K562 (cell line): Measurements from ENCODE around the gene MEX3C. TPM values are rescaled to one million over a fixed set of nuclear protein-coding genes. Genes with fewer than 3 reads are reported as not detected.

Experiments used
- ATAC-seq: fragments of 200-7000 bp; cut with Tn5 transposase; 3 replicates; pipeline ENCODE4 v1.9.1; 2020; ENCODE audit warnings: moderate library complexity
- BruUV-seq: library from RNA; stranded (reverse); fragments of 400-500 nt; replicated peaks from 2 replicates; lab custom pipeline; 2021; lab: Mats Ljungman, UMichigan
- CTCF ChIA-PET: fragments of 300-600 bp; formaldehyde crosslinking; extraction: SDS; loops from one replicate; lab custom pipeline; 2021; ENCODE audit warnings: low intra/inter-chr PET ratio; lab: Yijun Ruan, JAX
- POLR2A ChIA-PET: fragments of 300-600, 350-650 bp; sonication (Branson Sonifier 250); formaldehyde crosslinking; extraction: SDS; loops from one replicate; lab custom pipeline; 2021; ENCODE audit warnings: antibody characterized with exemption, inconsistent platforms; lab: Yijun Ruan, JAX
- DNase-seq, 4 experiments: peaks; one replicate each; pipeline versions ENCODE4 v3.0.0 to v3.0.0-alpha.2; 2011 to 2018; ENCODE audit warnings: low spot score in 3 of 4, mixed read lengths in 3 of 4; ENCODE audit errors: extremely low read depth in 1 of 4
- FAIRE-seq: peaks from 2 replicates; lab custom pipeline; 2011; peaks lifted over from hg19 to GRCh38; lab: Jason Lieb, UNC
- H2AFZ ChIP-seq: 2 replicates; pipeline ENCODE4 v1.6.0; 2011; ENCODE audit warnings: low read depth, low read length, control low read depth, inconsistent platforms
- H3K27ac ChIP-seq: fragments of 200-600 bp; 3 replicates; pipeline ENCODE4 v1.8.0; 2011; ENCODE audit warnings: low read depth, mild to moderate bottlenecking, control low read depth, inconsistent platforms, low read length, moderate library complexity, mixed read lengths; ENCODE audit errors: extremely low read depth
- H3K27me3 ChIP-seq, 2 experiments: fragments of 300-600 bp in 1 of 2; 2 replicates in 1 of 2; 3 replicates in 1 of 2; pipeline versions ENCODE4 v1.6.0 to v1.8.0; 2011; ENCODE audit warnings: inconsistent platforms in 2 of 2, low read length in 2 of 2, mild to moderate bottlenecking in 1 of 2, mixed read lengths in 1 of 2, moderate library complexity in 1 of 2; ENCODE audit not compliant: control insufficient read depth in 2 of 2, insufficient read depth in 2 of 2
- H3K36me3 ChIP-seq: fragments of 300-600 bp; 3 replicates; pipeline ENCODE4 v1.8.0; 2011; ENCODE audit warnings: mild to moderate bottlenecking, low read length, inconsistent platforms; ENCODE audit not compliant: control insufficient read depth, insufficient read depth
- H3K4me1 ChIP-seq, 2 experiments: fragments of 200-600 bp in 1 of 2; replicated peaks in 1 of 2; 2 replicates in 1 of 2; 3 replicates in 1 of 2; pipeline versions ENCODE4 v1.5.1 to v1.8.0; 2011; ENCODE audit warnings: inconsistent platforms in 2 of 2, low read length in 2 of 2, mild to moderate bottlenecking in 1 of 2, mixed read lengths in 1 of 2, moderate library complexity in 1 of 2; ENCODE audit not compliant: control insufficient read depth in 2 of 2, insufficient read depth in 2 of 2
- H3K4me2 ChIP-seq: 2 replicates; pipeline ENCODE4 v1.6.1; 2011; ENCODE audit warnings: low read length, control low read depth, inconsistent platforms, mixed read lengths; ENCODE audit not compliant: insufficient read depth
- H3K4me3 ChIP-seq: fragments of 200-600 bp; sonication (generic), shearing (Covaris generic); 2 replicates; pipeline ENCODE4 v1.5.1; 2016; ENCODE audit warnings: control low read depth, inconsistent platforms
- H3K79me2 ChIP-seq: fragments of 200-600 bp; 3 replicates; pipeline ENCODE4 v1.8.0; 2011; ENCODE audit warnings: low read length, inconsistent platforms; ENCODE audit not compliant: control insufficient read depth, insufficient read depth
- H3K9ac ChIP-seq, 2 experiments: 2 replicates each; pipeline versions ENCODE4 v1.6.0 to v1.6.1; 2011; ENCODE audit warnings: low read depth in 2 of 2, low read length in 2 of 2, control low read depth in 1 of 2, inconsistent platforms in 1 of 2, mild to moderate bottlenecking in 1 of 2, mixed read lengths in 1 of 2; ENCODE audit not compliant: insufficient read depth in 1 of 2
- H3K9me1 ChIP-seq: one replicate; pipeline ENCODE4 v1.6.0; 2011; ENCODE audit warnings: inconsistent platforms, mild to moderate bottlenecking, low read length, moderate library complexity; ENCODE audit not compliant: control insufficient read depth, insufficient read depth
- H3K9me3 ChIP-seq: replicated peaks from 2 replicates; pipeline ENCODE4 v1.5.1; 2011; ENCODE audit warnings: low read depth, low read length, inconsistent platforms; ENCODE audit not compliant: control insufficient read depth, insufficient read depth
- H4K20me1 ChIP-seq: replicated peaks from 2 replicates; pipeline ENCODE4 v1.6.1; 2011; ENCODE audit warnings: low read length, inconsistent platforms, mixed read lengths; ENCODE audit not compliant: control insufficient read depth, insufficient read depth
- C11orf30 ChIP-seq: fragments of 450-650 bp; IDR thresholded peaks from 2 replicates; pipeline ENCODE4 v1.6.1; 2016; ENCODE audit warnings: low read depth, mild to moderate bottlenecking
- CEBPG ChIP-seq, 3 experiments: fragments of 200-800 bp in 1 of 3; sonication (Bioruptor generic) in 1 of 3; sonication (generic) in 1 of 3; formaldehyde crosslinking in 1 of 3; IDR thresholded peaks in 2 of 3; conservative IDR thresholded peaks in 1 of 3; 2 replicates each; pipeline versions ENCODE4 v1.6.1 to v1.8.0; 2016 to 2022; ENCODE audit warnings: missing compliant biosample characterization in 2 of 3, missing genetic modification characterization in 2 of 3, mild to moderate bottlenecking in 1 of 3, missing genetic modification reagents in 1 of 3
- CREB1 ChIP-seq, 2 experiments: sonication (generic) in 1 of 2; formaldehyde crosslinking in 1 of 2; IDR thresholded peaks; 2 replicates each; pipeline versions ENCODE4 v1.6.1 to v1.8.0; 2012 to 2022; ENCODE audit warnings: inconsistent platforms in 1 of 2, mild to moderate bottlenecking in 1 of 2, missing genetic modification reagents in 1 of 2, moderate library complexity in 1 of 2
- FOSL1 ChIP-seq: fragments of 200-800 bp; sonication (Bioruptor generic); conservative IDR thresholded peaks from 2 replicates; pipeline ENCODE4 v1.6.1; 2016; ENCODE audit warnings: missing genetic modification characterization, missing compliant biosample characterization
- JUND ChIP-seq, 2 experiments: IDR thresholded peaks; 2 replicates in 1 of 2; 3 replicates in 1 of 2; pipeline ENCODE4 v1.6.1; 2011; ENCODE audit warnings: borderline replicate concordance in 2 of 2, low read depth in 2 of 2, low read length in 2 of 2, improper control_type of control experiment in 1 of 2, missing biosample characterization in 1 of 2, missing genetic modification characterization in 1 of 2, missing genetic modification reagents in 1 of 2
- MITF ChIP-seq: IDR thresholded peaks from 2 replicates; pipeline ENCODE4 v1.6.1; 2014; ENCODE audit warnings: antibody characterized with exemption
- NR2C1 ChIP-seq, 2 experiments: fragments of 450-650 bp; IDR thresholded peaks; 2 replicates each; pipeline ENCODE4 v1.6.1; 2017; ENCODE audit warnings: mild to moderate bottlenecking in 2 of 2, antibody characterized with exemption in 1 of 2, inconsistent platforms in 1 of 2, missing compliant biosample characterization in 1 of 2, missing genetic modification characterization in 1 of 2
- ZNF644 ChIP-seq: fragments of 200-800 bp; sonication (Bioruptor generic); IDR thresholded peaks from 2 replicates; pipeline ENCODE4 v1.6.1; 2016; ENCODE audit warnings: low read depth, missing genetic modification characterization, missing compliant biosample characterization
- WGBS: fragments of 100-300 bp; shearing (Covaris generic); methylation state at CpG from one replicate; pipeline ENCODE4 v1.1.6; 2016; ENCODE audit warnings: low coverage, mixed read lengths; ENCODE audit not compliant: insufficient coverage; ENCODE audit errors: missing lambda C conversion rate; 5-methylcytosine and 5-hydroxymethylcytosine counted together
- in situ Hi-C: fragments of 300-500 bp; cut with MboI; formaldehyde crosslinking; loops from 4 replicates; pipeline ENCODE4 v1.15.0; 2018; ENCODE audit warnings: inconsistent platforms, mixed read lengths
- intact Hi-C: fragments of 100-400 bp; cut with micrococcal nuclease; formaldehyde crosslinking; loops from 2 replicates; pipeline ENCODE4 v1.14.2; 2022
- polyA plus RNA-seq, 8 experiments: library from polyadenylated mRNA; depleted of rRNA in 4 of 8; stranded (reverse) in 5 of 8; unstranded in 3 of 8; fragments of >200 nt; fragmentation: Nextera tagmentation in 2 of 8; fragmentation: Illumina TruSeq in 1 of 8; extraction: Ambion mirVana in 2 of 8; extraction: Trizol in 1 of 8; gene quantifications; 2 replicates each; pipeline versions ENCODE4 v1.2.1 to v1.2.3, GENCODE V29; 2011 to 2014; ENCODE audit warnings: inconsistent platforms in 1 of 8, missing spikeins in 1 of 8
- total RNA-seq, 7 experiments: library from RNA; depleted of rRNA in 6 of 7; stranded (reverse); fragments of >200 nt in 6 of 7; fragmentation: Illumina TruSeq in 2 of 7; extraction: Trizol in 2 of 7; gene quantifications; 2 replicates each; pipeline versions ENCODE4 v1.2.1 to v1.2.3, GENCODE V29; 2011 to 2021; ENCODE audit warnings: low replicate concordance in 1 of 7

MEX3C gene
- total and polyA plus RNA-seq, 9 of the 15 experiments (the other 6 are each of a cell fraction or from before 2014, with no cell fraction given) = 2.4 to 14.2 (median 10.6) TPM

DNA sequence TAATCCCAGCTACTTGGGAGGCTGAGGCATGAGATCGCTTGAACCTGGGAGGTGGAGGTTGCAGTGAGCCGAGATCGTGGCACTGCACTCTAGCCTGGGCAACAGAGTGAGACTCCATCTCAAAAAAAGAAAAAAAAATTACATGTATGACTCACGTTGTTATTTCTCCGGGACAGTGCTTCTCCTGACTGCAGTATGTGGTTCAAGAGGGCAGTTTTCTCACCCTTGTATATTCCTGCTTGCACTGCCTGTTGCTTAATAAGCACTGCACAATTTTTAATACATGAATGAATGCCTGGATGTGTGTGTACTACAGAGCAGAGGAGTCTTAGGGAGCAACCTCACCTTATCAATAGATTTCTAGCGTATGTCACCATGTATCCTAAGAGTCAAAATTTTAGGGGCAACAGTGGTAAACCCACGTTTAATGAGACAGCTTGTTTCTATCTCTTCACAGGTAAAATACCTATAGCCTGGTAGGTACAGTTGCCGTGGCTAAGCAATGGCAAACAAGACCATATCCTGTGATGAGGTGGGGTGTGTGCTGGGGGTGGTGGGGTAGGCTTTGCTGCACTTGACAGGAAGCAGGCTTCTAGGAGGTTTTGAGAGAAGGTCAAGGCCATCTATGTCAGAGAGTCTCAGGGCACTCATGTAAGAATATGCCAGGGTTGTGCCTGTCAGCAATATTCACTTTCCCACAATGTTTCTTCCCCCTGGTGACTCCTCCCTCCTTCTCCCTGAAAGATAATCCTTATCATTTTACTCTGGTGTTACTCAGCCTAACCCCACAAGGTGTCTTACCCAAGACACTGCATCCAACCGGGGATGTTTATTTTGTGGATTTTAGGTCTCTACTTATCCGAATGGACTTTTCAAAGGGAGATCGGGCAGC lies 36.9 kb upstream of the MEX3C start:
- ATAC-seq (no peak), FAIRE-seq (no peak), DNase-seq (peak in 1 of 4 experiments; percentile 3)
- no peak overlapping the region for H2AFZ ChIP-seq
- H3K79me2 ChIP-seq = no peaks in the 10 kb centered on the region
- peak; percentile 16; the same call in 1 of the 2 replicates for TF ChIP-seq C11orf30
- TF ChIP-seq FOSL1 (tag) = peak; percentile 9; the same call in 1 of the 2 replicates
- TF ChIP-seq CREB1 (IDR thresholded peaks at IDR 0.05) = no peak
- no peak for TF ChIP-seq CREB1 (CRISPR knock-in tag; IDR thresholded peaks at IDR 0.05)
- H3K4me2 ChIP-seq = no peak overlapping the region
- no peaks in the 10 kb centered on the region for H4K20me1 ChIP-seq
- in situ Hi-C loops = no loop called here
- WGBS = 2% methylated on average over 10 of the region's 11 CpGs
- H3K36me3 ChIP-seq = no peaks in the 10 kb centered on the region
- H3K9me1 ChIP-seq = no peaks in the 10 kb centered on the region
- ChIA-PET POLR2A (no interaction called here), CTCF (no interaction called here)
- no peaks in the 10 kb centered on the region for H3K9me3 ChIP-seq
- no peak overlapping the region for H3K9ac ChIP-seq
- 0 out of 5 replicates have a peak, but pooled peaks cover 0 to 9% of the 10 kb centered on the region in 2 experiments for H3K4me1 ChIP-seq
- no peak overlapping the region for H3K4me3 ChIP-seq
- no TSS peak for BruUV-seq
- H3K27me3 ChIP-seq = no peaks in the 10 kb centered on the region; a peak in 2 of 5 replicates
- no peak overlapping the region for H3K27ac ChIP-seq
- intact Hi-C loops = no loop called here

GRCh38 chr18:51229328-51229727 lies 31.8 kb upstream of the MEX3C start:
- FAIRE-seq = no peak
- Histone ChIP-seq H3K4me2 (no peak overlapping the region), H3K9me3 (no peaks in the 10 kb centered on the region), H3K79me2 (no peaks in the 10 kb centered on the region), H4K20me1 (no peaks in the 10 kb centered on the region), H3K27me3 (no peaks in the 10 kb centered on the region; a peak in 2 of 5 replicates), H3K4me1 (0 out of 5 replicates have a peak, but pooled peaks cover 0 to 2% of the 10 kb centered on the region in 2 experiments), H3K9ac (no peak overlapping the region), H3K36me3 (no peaks in the 10 kb centered on the region), H2AFZ (no peak overlapping the region), H3K27ac (no peak overlapping the region), H3K4me3 (no peak overlapping the region), H3K9me1 (no peaks in the 10 kb centered on the region)
- ATAC-seq = no peak
- intact Hi-C loops (no loop called here), in situ Hi-C loops (no loop called here)
- peak in 1 of 4 experiments; percentile 2 for DNase-seq
- no TSS peak for BruUV-seq
- WGBS = 0% methylated on average over 3 of the region's 4 CpGs
- POLR2A ChIA-PET = no interaction called here
- CTCF ChIA-PET = no interaction called here
- TF ChIP-seq NR2C1 (IDR thresholded peaks at IDR 0.05) = no peak
- TF ChIP-seq NR2C1 (tag; IDR thresholded peaks at IDR 0.05) = 0 out of 2 replicates have a peak, but pooled peaks have one; percentile 14
- peak; percentile 92 for TF ChIP-seq JUND (IDR thresholded peaks at IDR 0.05; ENCODE audit: borderline replicate concordance, low read depth, low read length)
- peak; percentile 80; the same call in 2 of the 3 replicates for TF ChIP-seq JUND (tag; IDR thresholded peaks at IDR 0.05; ENCODE audit: borderline replicate concordance, low read depth, low read length)
- TF ChIP-seq ZNF644 (tag) = no peak
- no peak for TF ChIP-seq CEBPG (CRISPR knock-in tag; IDR thresholded peaks at IDR 0.05)
- TF ChIP-seq CEBPG (tag; conservative IDR thresholded peaks at IDR 0.05 in 1 of 2, IDR thresholded peaks at IDR 0.05 in 1 of 2) = peak; percentile 66 to 87
- 0 out of 2 replicates have a peak, but pooled peaks have one; percentile 44 for TF ChIP-seq MITF
